OCI-M2 (cell line): Measurements from ENCODE around the gene OR10A3.

ENCODE experiments used
- DNase-seq: peaks from one replicate; lab custom pipeline; 2025; ENCODE audit not compliant: unreplicated experiment; lab: John Stamatoyannopoulos, UW

OR10A3 gene

GRCh38 chr11:7941146-7941545 is 362 bp downstream of the OR10A3 start:
- DNase-seq: no peak

- DNase-seq: no peak
Observed at GRCh38 chr11:7936615-7937014, 4.9 kb downstream of the OR10A3 start.

GRCh38 chr11:7931168-7931567 is 10.3 kb downstream of the OR10A3 start, which contains the start of gene OR10A6:
Gene OR10A6, minus strand, starts transcription at chr11:7931268. Its CDS starts 2,606 bp downstream, at chr11:7928662.
- no peak for DNase-seq

- DNase-seq: no peak
Observed at GRCh38 chr11:7927635-7928034, 13.9 kb downstream of the OR10A3 start.

- DNase-seq: no peak
Observed at GRCh38 chr11:7924536-7924935, 17.0 kb downstream of the OR10A3 start.

GRCh38 chr11:7918141-7918540 is 23.4 kb downstream of the OR10A3 start:
- no peak for DNase-seq

- DNase-seq: no peak
Observed at GRCh38 chr11:7911011-7911410, 30.5 kb downstream of the OR10A3 start.

GRCh38 chr11:7910286-7910788 is 31.2 kb downstream of the OR10A3 start:
- DNase-seq: no peak

- no peak for DNase-seq
Observed at GRCh38 chr11:7909585-7910285, 31.8 kb downstream of the OR10A3 start.

GRCh38 chr11:7907121-7907520 is 34.4 kb downstream of the OR10A3 start:
- DNase-seq: no peak

- DNase-seq: no peak
Observed at GRCh38 chr11:7906481-7906880, 35.0 kb downstream of the OR10A3 start.

GRCh38 chr11:7905961-7906429 is 35.5 kb downstream of the OR10A3 start:
- no peak for DNase-seq

- no peak for DNase-seq
Observed at GRCh38 chr11:7905549-7905948, 36.0 kb downstream of the OR10A3 start.

- no peak for DNase-seq
Observed at GRCh38 chr11:7904917-7905316, 36.6 kb downstream of the OR10A3 start.

GRCh38 chr11:7903940-7904339 is 37.6 kb downstream of the OR10A3 start:
- no peak for DNase-seq

GRCh38 chr11:7901319-7901854 is 40.1 kb downstream of the OR10A3 start:
- no peak for DNase-seq

GRCh38 chr11:7900686-7901085 is 40.8 kb downstream of the OR10A3 start:
- DNase-seq: no peak

GRCh38 chr11:7899418-7899817 is 42.1 kb downstream of the OR10A3 start:
- no peak for DNase-seq

GRCh38 chr11:7898666-7899283 is 42.7 kb downstream of the OR10A3 start:
- no peak for DNase-seq

GRCh38 chr11:7896009-7896785 is 45.3 kb downstream of the OR10A3 start:
- no peak for DNase-seq

GRCh38 chr11:7894251-7894650 is 47.3 kb downstream of the OR10A3 start:
- no peak for DNase-seq
